ENCODE data around the gene IFITM2.
A peak's percentile ranks its signal among the peaks of the same experiment; 100 is the strongest.
"Not testable (repeated sequence)": the region's sequence is repeated elsewhere in the genome, so short reads cannot be mapped to it uniquely, and the experiment has no call there.

Gene IFITM2

DNA sequence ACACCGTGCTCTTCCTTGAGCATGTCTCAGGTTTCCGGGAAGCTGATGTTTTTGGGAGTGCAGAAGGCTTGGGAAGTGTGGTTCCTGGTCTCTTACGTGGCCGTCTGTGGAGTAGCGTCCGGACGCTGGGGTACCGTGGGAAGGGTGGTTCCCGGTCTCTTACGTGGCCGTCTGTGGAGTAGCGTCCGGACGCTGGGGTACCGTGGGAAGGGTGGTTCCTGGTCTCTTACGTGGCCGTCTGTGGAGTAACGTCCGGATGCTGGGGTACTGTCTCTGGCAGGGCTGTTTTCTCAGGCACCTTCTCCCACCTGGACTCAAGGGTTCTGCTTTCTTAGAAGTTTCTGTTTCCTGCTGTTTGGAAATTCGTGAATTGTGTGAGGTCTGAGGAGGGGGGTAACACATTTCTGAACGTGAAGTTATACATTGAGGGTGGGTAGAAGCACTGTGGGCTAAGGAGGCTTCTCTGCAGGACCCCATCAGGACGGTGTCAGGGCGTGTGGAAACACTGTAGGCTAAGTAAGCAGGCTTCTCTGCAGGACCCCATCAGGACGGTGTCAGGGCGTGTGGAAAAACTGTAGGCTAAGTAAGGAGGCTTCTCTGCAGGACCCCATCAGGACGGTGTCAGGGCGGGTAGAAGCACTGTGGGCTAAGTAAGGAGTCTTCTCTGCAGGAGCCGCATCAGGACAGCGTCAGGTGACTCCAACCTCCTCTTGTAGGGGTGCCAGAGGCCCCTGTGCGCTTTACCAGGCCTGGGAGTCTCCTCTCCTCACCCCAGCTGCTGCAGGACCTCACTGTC, 18.4 kb downstream of the IFITM2 start:
- DNase-seq (ENCODE audit: low read depth in 2 of 2) = no peak

DNA sequence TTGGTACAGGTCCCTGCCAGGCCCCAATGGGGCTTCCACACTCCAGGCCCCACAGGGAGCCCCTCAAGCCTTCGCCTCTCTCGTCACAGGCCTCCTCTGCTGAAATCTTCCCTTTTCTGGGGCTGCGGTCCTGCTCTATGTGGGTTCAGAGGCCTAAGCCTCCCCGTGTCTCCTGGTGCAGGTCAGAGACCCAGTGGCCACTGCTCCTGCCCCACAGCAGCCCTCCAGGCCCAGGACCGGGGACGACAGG, 18.9 kb downstream of the IFITM2 start:
- no peak for DNase-seq (ENCODE audit: low read depth in 2 of 2)

DNA sequence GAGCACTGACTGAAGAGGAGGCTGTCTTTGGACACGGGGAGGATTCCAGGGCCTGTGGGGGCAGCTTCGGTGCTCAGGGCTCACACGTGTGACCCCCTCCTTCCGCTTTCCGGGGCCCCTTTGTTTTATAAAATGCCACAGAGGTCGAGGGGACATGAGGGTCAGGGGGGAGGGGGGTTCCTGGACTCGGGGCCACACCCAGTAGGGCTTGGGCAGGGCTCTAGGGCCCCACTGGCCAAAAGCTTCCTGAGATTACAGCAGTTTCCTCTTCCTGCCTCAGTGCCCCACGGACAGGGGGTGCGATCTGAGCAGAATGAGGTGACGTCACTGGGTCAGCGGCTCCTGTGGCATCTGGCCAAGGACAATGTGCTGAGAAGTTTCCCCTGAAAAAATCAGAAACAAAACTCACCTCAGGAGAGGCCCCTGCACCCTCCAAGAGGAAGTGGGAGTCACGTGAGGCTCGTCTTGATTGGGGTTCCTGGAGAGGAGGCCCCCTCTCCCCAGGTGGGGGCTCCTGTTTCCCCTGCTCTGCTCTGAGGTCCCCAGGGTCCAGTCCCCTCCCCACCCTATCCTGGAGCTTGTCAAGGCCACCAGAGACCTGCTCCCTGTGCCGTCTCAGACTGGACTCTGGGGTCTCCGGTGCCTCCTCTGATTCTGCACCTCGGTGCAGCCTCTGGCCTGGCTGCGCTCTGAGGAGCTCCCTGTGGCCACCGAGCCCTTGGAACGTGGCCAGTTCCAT, 19.4 kb downstream of the IFITM2 start:
- peak in 1 of 2 experiments; percentile 65 for DNase-seq (ENCODE audit: low read depth in 2 of 2)

DNA sequence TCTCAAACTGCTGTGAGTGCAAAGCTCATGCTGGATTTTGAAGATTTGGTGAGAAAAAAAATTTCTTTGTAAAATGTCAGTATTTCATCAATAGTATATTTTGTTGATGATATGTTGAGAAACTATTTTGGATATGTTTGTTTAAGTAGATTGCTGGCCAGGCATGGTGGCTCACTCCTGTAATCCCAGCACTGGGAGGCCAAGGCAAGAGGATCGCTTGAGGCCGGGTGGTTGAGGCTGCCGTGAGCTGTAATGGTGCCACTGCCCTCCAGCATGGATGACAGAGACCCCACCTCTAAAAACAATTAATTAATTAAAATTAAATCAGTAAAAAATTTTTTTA, 19.9 kb downstream of the IFITM2 start:
- DNase-seq (ENCODE audit: low read depth in 2 of 2) = no peak

DNA sequence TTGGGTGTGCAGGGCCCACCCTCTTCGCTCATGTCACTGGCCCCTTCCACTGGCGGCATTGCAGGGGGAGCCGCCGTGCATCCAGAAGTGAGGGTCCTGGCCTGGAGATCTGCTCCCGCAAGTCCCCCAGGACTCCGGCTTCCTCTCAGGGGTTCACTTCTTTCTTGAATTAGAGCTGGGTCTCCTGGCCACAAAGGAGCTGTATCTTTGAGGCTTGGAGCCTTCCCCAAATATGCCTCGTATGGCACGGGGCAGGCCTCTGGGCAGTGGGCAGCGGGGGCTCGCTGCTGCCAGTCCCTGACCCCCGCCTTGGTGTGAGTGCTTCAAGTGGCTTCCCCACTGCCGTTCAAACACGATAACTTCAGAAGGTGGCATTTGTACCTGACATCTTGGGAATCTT, 20.4 kb downstream of the IFITM2 start:
- DNase-seq (ENCODE audit: low read depth in 2 of 2) = no peak

DNA sequence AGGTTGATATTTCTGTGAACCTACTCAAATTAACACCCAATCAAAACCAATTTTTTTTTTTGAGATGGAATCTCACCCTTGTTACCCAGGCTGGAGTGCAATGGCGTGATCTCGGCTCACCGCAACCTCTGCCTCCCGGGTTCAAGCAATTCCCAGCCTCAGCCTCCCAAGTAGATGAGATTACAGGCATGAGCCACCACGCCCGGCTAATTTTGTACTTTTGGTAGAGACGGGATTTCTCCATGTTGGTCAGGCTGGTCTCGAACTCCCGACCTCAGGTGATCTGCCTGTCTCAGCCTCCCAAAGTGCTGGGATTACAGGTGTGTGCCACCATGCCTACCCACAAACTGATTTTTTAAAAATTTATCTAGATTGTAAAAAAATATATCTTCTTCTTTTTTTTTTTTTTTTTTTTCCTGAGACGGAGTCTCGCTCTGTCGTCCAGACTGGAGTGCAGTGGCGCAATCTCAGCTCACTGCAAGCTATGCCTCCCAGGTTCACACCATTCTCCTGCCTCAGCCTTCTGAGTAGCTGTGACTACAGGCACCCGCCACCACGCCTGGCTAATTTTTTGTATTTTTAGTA, 21.0 kb downstream of the IFITM2 start:
- not testable (repeated sequence) for DNase-seq (ENCODE audit: low read depth in 2 of 2)

DNA sequence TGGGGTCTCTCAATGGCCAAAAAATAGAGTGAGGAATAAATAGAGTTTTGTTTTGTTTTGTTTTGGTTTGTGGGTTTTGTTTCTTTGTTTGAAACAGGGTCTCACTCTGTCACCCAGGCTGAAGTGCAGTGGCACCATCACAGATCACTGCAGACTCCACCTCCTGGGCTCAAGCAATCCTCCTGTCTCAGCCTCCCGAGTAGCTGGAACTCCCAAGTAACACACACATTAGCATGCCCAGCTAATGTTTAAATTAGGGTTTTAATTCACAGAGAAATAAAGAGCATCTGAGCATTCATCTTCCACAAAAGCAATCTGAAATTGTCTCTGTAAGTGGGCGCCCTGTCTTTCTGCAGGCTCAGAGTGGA, 22.3 kb downstream of the IFITM2 start:
- no peak for DNase-seq (ENCODE audit: low read depth in 2 of 2)

DNA sequence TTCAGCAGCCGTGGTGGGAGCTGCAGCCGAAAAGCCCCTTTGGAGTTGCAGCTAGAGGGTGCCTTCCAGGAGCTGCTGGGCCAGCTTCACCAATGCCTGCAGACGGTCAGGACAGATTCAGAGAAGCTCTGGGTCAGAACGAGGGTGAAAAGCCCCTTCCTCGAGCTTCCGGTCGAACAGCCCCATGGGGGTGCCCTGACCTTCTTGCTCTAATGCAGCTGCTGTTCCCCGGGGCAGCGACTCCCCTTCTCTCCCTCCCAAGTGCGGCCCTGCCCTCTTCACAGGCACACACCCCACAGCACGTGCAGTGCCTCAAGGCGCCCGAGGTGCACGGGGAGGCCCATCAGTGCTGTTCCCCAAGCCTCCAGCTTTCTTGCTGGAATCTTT, 22.7 kb downstream of the IFITM2 start:
- no peak for DNase-seq (ENCODE audit: low read depth in 2 of 2)

DNA sequence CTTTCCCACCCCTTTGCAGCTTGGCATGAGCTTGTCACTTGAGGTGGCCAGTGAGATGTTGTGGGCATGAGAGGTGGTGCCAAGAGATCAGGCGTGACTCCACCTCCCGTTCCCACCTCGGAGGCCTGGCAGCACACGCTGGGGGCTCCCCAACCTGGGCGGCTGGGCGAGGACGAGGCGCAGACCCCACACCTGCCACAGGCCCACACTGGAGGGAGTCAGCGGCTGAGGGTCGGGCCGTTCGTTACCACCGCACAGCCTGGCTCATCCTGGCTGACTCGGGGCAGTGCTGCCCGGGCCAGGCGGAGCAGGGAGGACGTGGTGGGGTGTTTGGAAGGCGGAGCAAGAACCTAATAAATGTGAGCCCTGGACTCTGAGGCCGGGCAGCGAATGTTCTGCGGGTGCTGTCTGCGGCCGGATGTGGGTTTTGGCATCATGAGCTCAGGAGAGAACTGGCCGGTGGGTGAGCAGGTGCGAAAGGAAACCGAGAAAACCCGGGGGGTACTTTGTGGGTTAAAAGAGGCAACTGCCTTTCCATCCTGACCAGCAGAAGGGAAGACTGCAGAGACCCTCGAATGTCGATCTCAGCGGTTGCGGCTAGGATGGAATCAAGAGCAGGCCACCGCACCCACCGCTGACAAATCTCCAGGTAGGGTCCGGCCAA, 23.2 kb downstream of the IFITM2 start:
- DNase-seq (ENCODE audit: low read depth in 2 of 2) = peak in 1 of 2 experiments; percentile 21

DNA sequence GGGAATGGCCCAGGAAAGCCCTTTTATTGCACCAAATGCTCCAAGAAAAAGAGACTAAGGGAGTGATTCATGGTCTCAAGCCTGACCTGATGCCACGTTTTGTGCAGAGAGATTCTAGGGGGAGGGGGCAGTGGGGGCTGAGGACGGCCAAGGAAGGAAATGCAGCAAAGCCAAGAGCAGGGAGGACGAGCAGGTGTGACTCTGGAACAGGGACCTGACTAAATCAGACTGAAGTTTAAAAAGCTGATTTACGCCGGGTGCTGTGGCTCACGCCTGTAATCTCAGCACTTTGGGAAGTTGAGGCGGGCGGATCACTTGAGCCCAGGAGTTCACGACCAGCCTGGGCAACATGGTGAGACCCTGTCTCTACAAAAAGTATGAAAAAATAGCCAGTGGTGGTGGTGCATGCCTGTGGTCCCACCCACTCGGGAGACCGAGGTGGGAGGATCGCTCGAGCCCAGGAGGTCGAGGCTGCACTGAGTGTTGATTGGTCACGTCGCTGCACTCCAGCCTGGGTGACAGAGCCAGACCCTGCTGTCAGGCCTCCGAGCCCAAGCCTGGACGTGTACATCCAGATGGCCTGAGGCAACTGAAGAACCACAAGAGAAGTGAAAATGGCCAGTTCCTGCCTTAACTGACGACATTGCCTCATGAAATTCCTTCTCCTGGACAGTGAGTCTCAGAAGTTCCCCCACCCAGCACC, 23.9 kb downstream of the IFITM2 start:
- DNase-seq (ENCODE audit: low read depth in 2 of 2) = no peak

DNA sequence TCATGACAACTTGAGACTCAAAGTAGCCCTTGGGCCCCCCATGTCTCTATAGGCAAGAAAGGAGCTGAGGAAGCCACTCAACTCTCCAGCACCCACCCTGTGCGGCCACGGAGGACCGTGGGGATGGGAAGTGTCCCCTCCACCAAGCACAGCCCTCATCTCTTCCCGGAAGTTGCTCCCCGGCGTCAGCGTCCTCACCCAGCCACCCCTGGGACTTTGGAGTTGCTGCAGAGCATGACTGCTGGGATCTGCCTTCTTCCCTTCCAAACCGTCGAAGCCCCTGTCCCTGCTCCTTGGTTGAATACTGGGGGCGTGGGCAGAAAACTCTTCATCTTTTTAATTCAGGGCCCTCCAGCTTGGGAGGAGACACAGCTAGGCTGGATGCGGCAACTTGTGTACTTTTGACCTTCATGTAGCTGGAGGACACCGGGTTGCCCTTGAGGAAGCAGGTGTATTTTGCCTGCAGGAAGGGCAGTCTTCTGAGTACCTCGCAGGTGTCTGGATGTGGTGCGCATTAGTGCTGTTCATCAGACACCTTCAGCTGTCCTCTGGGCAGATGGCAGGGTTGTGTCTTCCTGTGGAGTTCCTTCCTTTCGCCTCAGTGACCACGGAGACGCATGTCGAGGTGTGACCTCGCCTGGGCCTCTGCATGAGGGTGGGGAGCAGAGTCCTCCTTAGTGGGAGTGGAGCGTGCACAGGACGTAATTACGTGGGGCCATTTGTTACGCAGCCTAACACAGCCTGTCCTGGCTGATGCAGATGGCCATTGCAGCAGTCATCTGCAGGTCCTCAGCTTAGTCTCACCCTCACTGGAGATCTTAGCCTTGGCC, 25.2 kb downstream of the IFITM2 start:
- no peak for DNase-seq (ENCODE audit: low read depth in 2 of 2)

DNA sequence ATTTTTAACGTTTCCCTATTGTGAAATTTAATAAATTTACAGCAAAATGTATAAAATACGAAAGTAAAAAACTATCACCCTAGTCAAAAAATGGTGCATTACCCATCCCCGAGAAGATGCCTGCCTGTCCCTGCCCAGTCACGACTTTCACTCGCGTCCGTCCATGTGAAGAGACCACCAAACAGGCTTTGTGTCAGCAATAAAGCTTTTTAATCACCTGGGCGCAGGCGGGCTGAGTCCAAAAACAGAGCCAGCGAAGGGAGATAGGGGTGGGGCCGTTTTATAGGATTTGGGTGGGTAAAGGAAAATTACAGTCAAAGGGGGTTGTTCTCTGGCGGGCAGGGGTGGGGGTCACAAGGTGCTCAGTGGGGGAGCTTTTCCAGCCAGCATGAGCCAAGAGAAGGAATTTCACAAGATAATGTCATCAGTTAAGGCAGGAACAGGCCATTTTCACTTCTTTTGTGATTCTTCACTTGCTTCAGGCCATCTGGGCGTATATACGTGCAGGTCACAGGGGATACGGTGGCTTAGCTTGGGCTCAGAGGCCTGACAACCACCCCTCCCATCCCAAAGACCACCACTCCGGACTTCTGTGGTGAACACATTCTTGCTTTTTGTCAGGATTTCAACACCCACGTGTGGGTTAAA, 26.1 kb downstream of the IFITM2 start:
- not testable (repeated sequence) for DNase-seq (ENCODE audit: low read depth in 2 of 2)

DNA sequence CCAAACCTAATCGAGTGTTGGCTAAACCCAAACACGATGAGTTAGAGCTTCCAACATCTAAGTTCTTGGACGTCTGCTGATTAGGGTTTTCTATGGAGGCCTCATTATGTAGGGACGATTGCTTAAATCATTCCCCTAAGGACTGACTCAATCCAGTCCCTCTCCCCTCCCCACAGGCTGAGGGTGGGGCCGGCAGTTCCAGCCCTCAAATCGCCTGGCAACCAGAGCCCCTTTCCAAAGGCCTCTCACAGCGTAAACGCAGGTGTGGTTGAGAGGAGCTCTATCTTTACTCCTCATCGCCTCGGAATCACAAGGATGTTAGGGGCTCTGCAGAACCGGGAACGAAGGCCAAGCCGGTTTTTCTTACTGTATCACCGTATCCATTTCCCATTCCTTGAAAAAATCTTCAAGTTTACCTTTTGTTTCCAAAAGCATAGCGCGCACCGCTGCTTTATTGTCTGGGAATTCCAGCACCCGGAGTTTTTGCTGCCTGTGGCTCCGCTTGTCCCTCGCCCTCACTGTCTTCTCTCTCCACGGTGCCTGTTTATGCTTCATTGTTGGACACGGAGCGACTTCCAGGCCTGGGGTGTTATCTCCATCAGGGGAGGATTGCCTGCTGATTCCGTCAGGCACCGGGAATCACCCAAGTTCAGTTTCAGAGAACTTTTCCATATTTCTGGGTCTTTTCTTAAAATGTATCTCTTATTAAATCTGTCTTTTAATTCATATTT, 26.8 kb downstream of the IFITM2 start:
- DNase-seq (ENCODE audit: low read depth in 2 of 2) = no peak

DNA sequence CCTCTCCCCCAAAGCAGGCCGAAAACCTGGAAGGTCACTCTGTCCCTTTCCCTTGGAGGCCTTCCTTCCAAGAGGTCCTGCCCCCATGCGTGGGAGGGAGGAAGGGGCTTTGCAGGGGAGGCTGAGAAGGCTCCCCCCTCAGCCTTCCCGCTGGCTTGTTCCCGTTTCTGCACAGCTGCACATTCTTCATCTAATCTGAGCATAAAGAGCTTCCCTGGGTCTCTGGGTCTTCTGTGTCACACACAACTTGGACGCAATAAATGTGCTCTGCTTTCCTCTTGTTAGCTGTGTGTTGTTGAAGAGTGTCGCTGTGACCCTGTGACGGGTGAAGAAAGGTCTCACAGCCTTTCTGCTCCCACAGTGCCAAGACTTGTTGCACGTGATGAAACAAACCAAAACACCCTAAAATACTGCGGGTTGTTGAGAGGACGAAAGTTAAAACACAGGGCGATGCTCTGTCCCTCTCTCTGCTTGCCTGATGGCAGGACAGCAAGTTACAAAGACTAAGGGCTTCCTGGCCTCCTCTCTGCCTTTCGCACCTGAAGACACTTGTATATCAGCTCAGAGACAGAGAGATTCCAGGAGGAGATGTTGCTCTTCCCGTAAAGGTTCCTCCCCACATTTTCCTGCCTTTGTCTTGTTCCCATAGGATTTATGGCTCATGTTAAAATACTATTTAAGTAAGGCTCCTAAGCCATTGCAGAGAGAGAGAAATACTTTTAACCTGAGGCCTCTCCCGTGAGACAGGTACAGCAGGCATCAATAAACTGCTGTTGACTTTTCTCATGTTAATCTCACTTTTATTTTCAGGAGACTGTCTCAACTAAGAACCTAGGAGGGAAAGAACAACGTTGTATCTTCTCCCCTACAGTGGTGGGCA, 28.4 kb downstream of the IFITM2 start:
- DNase-seq (ENCODE audit: low read depth in 2 of 2) = no peak

DNA sequence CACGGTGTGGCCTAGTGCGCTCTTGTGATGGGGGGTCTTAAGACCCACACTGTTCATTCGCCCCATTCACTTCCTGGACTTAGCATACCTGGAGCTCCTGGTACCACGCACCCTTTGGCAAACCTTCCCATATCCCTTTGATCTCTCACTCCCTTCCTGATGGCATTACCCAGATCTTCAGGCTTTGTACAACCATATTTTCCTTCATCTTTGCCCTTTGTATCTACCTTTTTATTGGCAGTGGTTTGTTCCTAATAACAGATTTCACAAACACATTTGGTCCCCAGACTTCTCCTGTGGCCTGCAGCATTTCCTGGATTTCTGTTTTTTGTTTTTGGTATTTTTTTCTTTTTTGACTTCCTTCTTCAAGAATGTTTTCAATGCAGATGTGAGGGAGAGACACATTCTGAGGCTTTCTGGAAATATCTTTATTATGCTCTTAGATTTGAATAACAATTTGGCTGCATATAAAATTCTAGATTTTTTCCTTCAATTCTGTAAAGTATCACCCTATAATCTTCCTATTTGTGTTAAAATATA, 29.1 kb downstream of the IFITM2 start:
- DNase-seq (ENCODE audit: low read depth in 2 of 2) = no peak

DNA sequence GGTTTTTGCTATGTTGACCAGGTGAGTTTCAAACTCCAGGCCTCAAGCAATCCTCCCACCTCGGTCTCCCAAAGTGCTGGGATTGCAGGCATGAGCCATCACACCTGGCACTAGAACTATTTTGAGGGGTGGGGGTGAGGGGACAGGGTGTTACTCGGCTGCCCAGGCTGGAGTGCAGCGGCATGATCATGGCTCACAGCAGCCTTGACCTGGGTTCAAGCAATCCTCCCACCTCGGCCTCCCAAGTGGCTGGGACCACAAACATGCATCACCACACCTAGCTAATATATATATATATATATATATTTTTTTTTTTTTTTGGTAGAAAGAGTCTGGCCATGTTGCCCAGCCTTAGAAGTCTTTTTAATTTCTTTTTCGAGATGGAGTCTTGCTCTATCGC, 30.1 kb downstream of the IFITM2 start:
- no peak for DNase-seq (ENCODE audit: low read depth in 2 of 2)

DNA sequence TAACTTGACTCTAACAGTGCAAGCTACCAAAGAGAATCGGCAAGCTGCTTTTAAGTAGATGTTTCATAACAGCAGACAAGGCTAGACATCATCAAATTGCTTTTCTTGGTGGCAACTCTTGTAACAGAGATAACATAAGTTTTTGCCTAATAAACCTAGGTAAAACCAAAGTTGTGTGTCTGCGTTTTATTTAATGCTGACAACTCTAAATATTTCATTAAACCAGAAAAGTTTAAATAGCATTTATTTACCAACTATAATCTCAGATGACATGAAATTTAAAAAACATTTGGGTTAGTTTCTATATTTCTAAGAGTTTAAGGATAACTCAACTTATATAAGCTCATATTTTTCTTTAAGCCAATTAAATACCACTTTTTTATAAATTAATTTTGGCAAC, 32.3 kb downstream of the IFITM2 start:
- DNase-seq (ENCODE audit: low read depth in 2 of 2) = no peak

DNA sequence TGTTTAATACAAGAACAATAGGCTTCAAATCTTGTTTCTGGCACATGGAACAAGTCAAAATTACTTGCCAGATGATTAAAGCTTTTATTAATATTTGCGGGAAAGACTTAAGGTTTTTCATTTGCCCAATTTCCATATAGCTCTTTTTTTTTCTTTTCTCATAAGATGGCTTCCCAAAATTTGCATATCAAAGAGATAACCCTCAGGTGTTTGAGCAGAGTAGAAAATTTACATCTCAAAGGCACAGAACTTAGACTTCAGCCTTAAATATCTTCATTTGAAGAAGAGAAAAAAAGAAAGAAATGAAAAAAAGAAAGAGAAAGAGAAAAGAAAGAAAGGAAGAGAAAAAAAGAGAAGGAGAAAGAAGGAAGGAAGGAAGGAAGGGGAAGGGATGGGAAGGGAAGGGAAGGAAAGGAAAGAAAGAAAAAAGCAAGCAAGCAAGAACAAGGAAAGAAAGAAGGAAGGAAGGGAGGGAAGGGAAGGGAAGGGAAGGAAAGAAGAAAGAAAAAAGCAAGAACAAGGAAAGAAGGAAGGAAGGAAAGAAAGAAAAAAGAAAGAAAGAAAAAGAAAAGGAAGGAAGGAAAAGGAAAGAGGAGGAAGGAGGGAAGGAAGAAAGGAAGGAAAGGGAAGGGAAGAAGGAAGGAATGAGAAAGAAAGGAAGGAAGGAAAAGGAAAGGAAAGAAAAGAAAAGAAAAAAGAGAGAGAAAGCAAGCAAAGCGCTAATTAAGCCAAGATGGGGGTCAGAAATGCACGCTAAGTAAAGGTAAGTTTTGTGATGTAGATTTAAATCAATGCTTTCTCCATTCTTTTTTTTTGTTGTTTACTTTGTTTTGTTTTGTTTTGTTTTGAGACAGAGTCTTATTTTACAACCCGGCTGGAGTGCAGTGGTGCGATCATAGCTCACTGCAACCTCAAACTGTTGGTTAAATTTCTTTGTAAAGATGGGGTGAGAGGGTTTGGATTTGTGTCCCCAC, 33.2 kb downstream of the IFITM2 start:
- DNase-seq (ENCODE audit: low read depth in 2 of 2) = no peak

Data from stimulated activated CD4-positive, alpha-beta T cell treated with anti-CD3 and anti-CD28 coated beads, Interleukin-12 subunit alpha, Interleukin-12 subunit beta, amount 100 ng/mL, for 24 hours (primary cell).